ENCODE results near the gene IFT88.

- TF ChIP-seq EZH2 (IDR thresholded peaks at IDR 0.05; ENCODE audit: borderline replicate concordance, low read length), result no peak
- TF ChIP-seq, protein P1, sequence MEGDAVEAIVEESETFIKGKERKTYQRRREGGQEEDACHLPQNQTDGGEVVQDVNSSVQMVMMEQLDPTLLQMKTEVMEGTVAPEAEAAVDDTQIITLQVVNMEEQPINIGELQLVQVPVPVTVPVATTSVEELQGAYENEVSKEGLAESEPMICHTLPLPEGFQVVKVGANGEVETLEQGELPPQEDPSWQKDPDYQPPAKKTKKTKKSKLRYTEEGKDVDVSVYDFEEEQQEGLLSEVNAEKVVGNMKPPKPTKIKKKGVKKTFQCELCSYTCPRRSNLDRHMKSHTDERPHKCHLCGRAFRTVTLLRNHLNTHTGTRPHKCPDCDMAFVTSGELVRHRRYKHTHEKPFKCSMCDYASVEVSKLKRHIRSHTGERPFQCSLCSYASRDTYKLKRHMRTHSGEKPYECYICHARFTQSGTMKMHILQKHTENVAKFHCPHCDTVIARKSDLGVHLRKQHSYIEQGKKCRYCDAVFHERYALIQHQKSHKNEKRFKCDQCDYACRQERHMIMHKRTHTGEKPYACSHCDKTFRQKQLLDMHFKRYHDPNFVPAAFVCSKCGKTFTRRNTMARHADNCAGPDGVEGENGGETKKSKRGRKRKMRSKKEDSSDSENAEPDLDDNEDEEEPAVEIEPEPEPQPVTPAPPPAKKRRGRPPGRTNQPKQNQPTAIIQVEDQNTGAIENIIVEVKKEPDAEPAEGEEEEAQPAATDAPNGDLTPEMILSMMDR (conservative IDR thresholded peaks at IDR 0.05 in 1 of 2, IDR thresholded peaks at IDR 0.05 in 1 of 2; ENCODE audit: extremely low read depth in 1 of 2, insufficient read depth in 1 of 2, low read depth in 1 of 2, low read length in 2 of 2), result no peak
Observed at GRCh38 chr13:20666948-20667347, 100.0 kb downstream of the IFT88 start.

All from mammary epithelial cell (primary cell).